K562 (cell line): Measurements from ENCODE around the gene KIF24.
A peak's percentile ranks its signal among the peaks of the same experiment; 100 is the strongest.

ENCODE experiments used
- BACH1 ChIP-seq: fragments of 200-800 bp; sonication (Bioruptor generic); IDR thresholded peaks from 2 replicates; pipeline ENCODE4 v1.6.1; 2016; ENCODE audit warnings: missing genetic modification characterization, missing compliant biosample characterization
- BDP1 ChIP-seq: IDR thresholded peaks from 3 replicates; pipeline ENCODE4 v1.6.1; 2011; ENCODE audit not compliant: insufficient read length, insufficient read depth
- CTCF ChIP-seq, 3 experiments: IDR thresholded peaks in 2 of 3; conservative IDR thresholded peaks in 1 of 3; 2 replicates each; pipeline ENCODE4 v1.5.1; 2011 to 2012; ENCODE audit warnings: low read length in 3 of 3, mild to moderate bottlenecking in 3 of 3, control low read depth in 2 of 3, improper control_type of control experiment in 1 of 3, inconsistent platforms in 1 of 3, low read depth in 1 of 3, mixed read lengths in 1 of 3, moderate library complexity in 1 of 3; ENCODE audit not compliant: insufficient read depth in 2 of 3
- EP300 ChIP-seq: IDR thresholded peaks from 2 replicates; pipeline ENCODE4 v1.6.1; 2012; ENCODE audit warnings: low read length, improper control_type of control experiment
- FOSL1 ChIP-seq: fragments of 200-800 bp; sonication (Bioruptor generic); conservative IDR thresholded peaks from 2 replicates; pipeline ENCODE4 v1.6.1; 2016; ENCODE audit warnings: missing genetic modification characterization, missing compliant biosample characterization
- GABPB1 ChIP-seq: sonication (generic); formaldehyde crosslinking; IDR thresholded peaks from 2 replicates; pipeline ENCODE4 v1.8.0; 2022; ENCODE audit warnings: mild to moderate bottlenecking, missing genetic modification reagents
- NCOA1 ChIP-seq: fragments of 450-650 bp; IDR thresholded peaks from 2 replicates; pipeline ENCODE4 v1.6.1; 2016; ENCODE audit warnings: low read depth
- NRF1 ChIP-seq, 2 experiments: fragments of 450-650 bp; IDR thresholded peaks in 1 of 2; conservative IDR thresholded peaks in 1 of 2; 2 replicates each; pipeline ENCODE4 v1.6.1; 2014; ENCODE audit warnings: mild to moderate bottlenecking in 2 of 2
- PRPF4 ChIP-seq: fragments of 200-400 bp; formaldehyde crosslinking; IDR thresholded peaks from one replicate; pipeline ENCODE4 v1.6.1; 2017; ENCODE audit warnings: low read length, low read depth, mild to moderate bottlenecking; ENCODE audit not compliant: insufficient read depth, poor library complexity, severe bottlenecking
- RBBP5 ChIP-seq: fragments of 200-600 bp; sonication (generic); IDR thresholded peaks from 2 replicates; pipeline ENCODE4 v1.6.1; 2012; ENCODE audit warnings: borderline replicate concordance, mild to moderate bottlenecking, low read length, control low read depth, inconsistent platforms; ENCODE audit not compliant: insufficient read depth, poor library complexity, severe bottlenecking
- SIN3A ChIP-seq, 2 experiments: fragments of 150-350 bp in 1 of 2; IDR thresholded peaks; 2 replicates each; pipeline ENCODE4 v1.6.1; 2011 to 2016; ENCODE audit warnings: borderline replicate concordance in 2 of 2, low read depth in 2 of 2, low read length in 2 of 2, mild to moderate bottlenecking in 2 of 2, moderate library complexity in 2 of 2; ENCODE audit not compliant: control insufficient read depth in 1 of 2
- SNAPC5 ChIP-seq: fragments of 250-450 bp; sonication (Bioruptor Pico); IDR thresholded peaks from 2 replicates; pipeline ENCODE4 v1.8.0; 2021; ENCODE audit warnings: moderate library complexity, mild to moderate bottlenecking, inconsistent platforms
- ZKSCAN1 ChIP-seq: fragments of 150-350 bp; IDR thresholded peaks from 2 replicates; pipeline ENCODE4 v1.6.1; 2016; ENCODE audit warnings: low read depth, low read length
- ZNF24 ChIP-seq: fragments of 450-650 bp; IDR thresholded peaks from 2 replicates; pipeline ENCODE4 v1.6.1; 2016

GRCh38 chr9:34375901-34376595 lies 47.0 kb upstream of the KIF24 start:
- TF ChIP-seq SIN3A (IDR thresholded peaks at IDR 0.05; ENCODE audit: borderline replicate concordance in 2 of 2, control insufficient read depth in 1 of 2, low read depth in 2 of 2, low read length in 2 of 2) (no peak), BDP1 (no peak), ZNF24 (no peak), EP300 (no peak), SNAPC5 (CRISPR knock-in tag) (no peak), ZKSCAN1 (no peak), GABPB1 (CRISPR knock-in tag) (no peak), PRPF4 (no peak), FOSL1 (tag) (no peak), RBBP5 (no peak), CTCF (IDR thresholded peaks at IDR 0.05 in 2 of 3, conservative IDR thresholded peaks at IDR 0.05 in 1 of 3; ENCODE audit: insufficient read depth in 2 of 3, low read depth in 1 of 3, low read length in 3 of 3) (peak in 2 of 3 experiments; percentile 15 to 30; a peak in 1 of 6 replicates), BACH1 (no peak), NRF1 (conservative IDR thresholded peaks at IDR 0.05 in 1 of 2, IDR thresholded peaks at IDR 0.05 in 1 of 2) (no peak), NCOA1 (no peak)
